HL-60 (cell line): ENCODE measurements around the gene GTPBP6.

ENCODE experiments used
- POLR2AphosphoS5 ChIP-seq: IDR thresholded peaks from 2 replicates; pipeline ENCODE4 v1.6.1; 2012; ENCODE audit warnings: low read depth
- TF ChIP-seq, protein P1 (sequence below): IDR thresholded peaks from 2 replicates; pipeline ENCODE4 v1.6.1; 2012; ENCODE audit warnings: low read depth; ENCODE audit not compliant: insufficient replicate concordance
- TF ChIP-seq, protein P2 (sequence below): IDR thresholded peaks from one replicate; pipeline ENCODE4 v1.5.1; 2011; ENCODE audit warnings: low read length, control low read depth, inconsistent platforms; ENCODE audit not compliant: insufficient read depth

GRCh38 chrX:318068-318738 is 393 bp downstream of the GTPBP6 start:
- TF ChIP-seq, protein P1, sequence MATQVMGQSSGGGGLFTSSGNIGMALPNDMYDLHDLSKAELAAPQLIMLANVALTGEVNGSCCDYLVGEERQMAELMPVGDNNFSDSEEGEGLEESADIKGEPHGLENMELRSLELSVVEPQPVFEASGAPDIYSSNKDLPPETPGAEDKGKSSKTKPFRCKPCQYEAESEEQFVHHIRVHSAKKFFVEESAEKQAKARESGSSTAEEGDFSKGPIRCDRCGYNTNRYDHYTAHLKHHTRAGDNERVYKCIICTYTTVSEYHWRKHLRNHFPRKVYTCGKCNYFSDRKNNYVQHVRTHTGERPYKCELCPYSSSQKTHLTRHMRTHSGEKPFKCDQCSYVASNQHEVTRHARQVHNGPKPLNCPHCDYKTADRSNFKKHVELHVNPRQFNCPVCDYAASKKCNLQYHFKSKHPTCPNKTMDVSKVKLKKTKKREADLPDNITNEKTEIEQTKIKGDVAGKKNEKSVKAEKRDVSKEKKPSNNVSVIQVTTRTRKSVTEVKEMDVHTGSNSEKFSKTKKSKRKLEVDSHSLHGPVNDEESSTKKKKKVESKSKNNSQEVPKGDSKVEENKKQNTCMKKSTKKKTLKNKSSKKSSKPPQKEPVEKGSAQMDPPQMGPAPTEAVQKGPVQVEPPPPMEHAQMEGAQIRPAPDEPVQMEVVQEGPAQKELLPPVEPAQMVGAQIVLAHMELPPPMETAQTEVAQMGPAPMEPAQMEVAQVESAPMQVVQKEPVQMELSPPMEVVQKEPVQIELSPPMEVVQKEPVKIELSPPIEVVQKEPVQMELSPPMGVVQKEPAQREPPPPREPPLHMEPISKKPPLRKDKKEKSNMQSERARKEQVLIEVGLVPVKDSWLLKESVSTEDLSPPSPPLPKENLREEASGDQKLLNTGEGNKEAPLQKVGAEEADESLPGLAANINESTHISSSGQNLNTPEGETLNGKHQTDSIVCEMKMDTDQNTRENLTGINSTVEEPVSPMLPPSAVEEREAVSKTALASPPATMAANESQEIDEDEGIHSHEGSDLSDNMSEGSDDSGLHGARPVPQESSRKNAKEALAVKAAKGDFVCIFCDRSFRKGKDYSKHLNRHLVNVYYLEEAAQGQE: no peak
- TF ChIP-seq, protein P2, sequence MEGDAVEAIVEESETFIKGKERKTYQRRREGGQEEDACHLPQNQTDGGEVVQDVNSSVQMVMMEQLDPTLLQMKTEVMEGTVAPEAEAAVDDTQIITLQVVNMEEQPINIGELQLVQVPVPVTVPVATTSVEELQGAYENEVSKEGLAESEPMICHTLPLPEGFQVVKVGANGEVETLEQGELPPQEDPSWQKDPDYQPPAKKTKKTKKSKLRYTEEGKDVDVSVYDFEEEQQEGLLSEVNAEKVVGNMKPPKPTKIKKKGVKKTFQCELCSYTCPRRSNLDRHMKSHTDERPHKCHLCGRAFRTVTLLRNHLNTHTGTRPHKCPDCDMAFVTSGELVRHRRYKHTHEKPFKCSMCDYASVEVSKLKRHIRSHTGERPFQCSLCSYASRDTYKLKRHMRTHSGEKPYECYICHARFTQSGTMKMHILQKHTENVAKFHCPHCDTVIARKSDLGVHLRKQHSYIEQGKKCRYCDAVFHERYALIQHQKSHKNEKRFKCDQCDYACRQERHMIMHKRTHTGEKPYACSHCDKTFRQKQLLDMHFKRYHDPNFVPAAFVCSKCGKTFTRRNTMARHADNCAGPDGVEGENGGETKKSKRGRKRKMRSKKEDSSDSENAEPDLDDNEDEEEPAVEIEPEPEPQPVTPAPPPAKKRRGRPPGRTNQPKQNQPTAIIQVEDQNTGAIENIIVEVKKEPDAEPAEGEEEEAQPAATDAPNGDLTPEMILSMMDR: no peak
- TF ChIP-seq POLR2AphosphoS5: peak; percentile 48; the same call in 1 of the 2 replicates
